Ovary (tissue), 3 donors: ENCODE measurements around the gene UGT3A1.

Experiments
- EP300 ChIP-seq: sonication (generic); formaldehyde crosslinking; IDR thresholded peaks from one replicate; pipeline ENCODE4 v1.6.1; 2017; ENCODE audit warnings: antibody characterized with exemption
- POLR2A ChIP-seq: fragments of 450-650 bp; IDR thresholded peaks from one replicate; pipeline ENCODE4 v1.6.1; 2017; ENCODE audit warnings: antibody characterized with exemption, mild to moderate bottlenecking, moderate library complexity
- TF ChIP-seq, protein P1 (sequence below), 3 donors: fragments of 450-650 bp in 2 of 3; fragments of 200-600 bp in 1 of 3; IDR thresholded peaks; one replicate each; pipeline versions ENCODE4 v1.5.1 to v1.8.0; 2016 to 2022; ENCODE audit warnings: antibody characterized with exemption in 3 of 3, mild to moderate bottlenecking in 1 of 3
- donor health status: DM: no; HTN: no; CAD: no.

DNA sequence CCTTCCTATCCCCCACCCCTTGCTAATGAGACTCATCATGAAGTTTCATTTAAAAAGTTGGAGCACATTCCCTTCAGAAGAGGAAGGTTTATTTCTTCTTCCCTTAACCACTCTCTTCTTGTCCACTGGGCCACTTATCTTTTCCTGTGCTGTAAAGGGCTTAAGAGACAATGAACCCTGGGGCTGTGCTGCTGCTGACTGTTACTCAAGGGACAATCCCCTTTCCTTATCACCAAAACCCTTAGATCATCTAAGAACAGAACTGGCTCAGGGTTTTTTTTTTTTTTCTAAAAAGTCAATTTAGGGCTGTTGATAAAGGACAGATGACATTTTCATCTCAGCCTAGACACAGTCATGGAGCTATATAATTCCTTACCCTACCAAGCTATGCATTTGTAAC is 82.4 kb downstream of the UGT3A1 start:
- TF ChIP-seq EP300 (no peak), POLR2A (no peak)
- TF ChIP-seq, protein P1, sequence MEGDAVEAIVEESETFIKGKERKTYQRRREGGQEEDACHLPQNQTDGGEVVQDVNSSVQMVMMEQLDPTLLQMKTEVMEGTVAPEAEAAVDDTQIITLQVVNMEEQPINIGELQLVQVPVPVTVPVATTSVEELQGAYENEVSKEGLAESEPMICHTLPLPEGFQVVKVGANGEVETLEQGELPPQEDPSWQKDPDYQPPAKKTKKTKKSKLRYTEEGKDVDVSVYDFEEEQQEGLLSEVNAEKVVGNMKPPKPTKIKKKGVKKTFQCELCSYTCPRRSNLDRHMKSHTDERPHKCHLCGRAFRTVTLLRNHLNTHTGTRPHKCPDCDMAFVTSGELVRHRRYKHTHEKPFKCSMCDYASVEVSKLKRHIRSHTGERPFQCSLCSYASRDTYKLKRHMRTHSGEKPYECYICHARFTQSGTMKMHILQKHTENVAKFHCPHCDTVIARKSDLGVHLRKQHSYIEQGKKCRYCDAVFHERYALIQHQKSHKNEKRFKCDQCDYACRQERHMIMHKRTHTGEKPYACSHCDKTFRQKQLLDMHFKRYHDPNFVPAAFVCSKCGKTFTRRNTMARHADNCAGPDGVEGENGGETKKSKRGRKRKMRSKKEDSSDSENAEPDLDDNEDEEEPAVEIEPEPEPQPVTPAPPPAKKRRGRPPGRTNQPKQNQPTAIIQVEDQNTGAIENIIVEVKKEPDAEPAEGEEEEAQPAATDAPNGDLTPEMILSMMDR (IDR thresholded peaks at IDR 0.05): no peak
